GM10847 (cell line): ENCODE data around the gene POTEC.
"Not testable (repeated sequence)": the region's sequence is repeated elsewhere in the genome, so short reads cannot be mapped to it uniquely, and the experiment has no call there.

Experiments
- POLR2A ChIP-seq: IDR thresholded peaks from 2 replicates; pipeline ENCODE4 v1.6.1; 2011; ENCODE audit not compliant: insufficient read length; ENCODE audit errors: extremely low read depth

Gene POTEC

DNA sequence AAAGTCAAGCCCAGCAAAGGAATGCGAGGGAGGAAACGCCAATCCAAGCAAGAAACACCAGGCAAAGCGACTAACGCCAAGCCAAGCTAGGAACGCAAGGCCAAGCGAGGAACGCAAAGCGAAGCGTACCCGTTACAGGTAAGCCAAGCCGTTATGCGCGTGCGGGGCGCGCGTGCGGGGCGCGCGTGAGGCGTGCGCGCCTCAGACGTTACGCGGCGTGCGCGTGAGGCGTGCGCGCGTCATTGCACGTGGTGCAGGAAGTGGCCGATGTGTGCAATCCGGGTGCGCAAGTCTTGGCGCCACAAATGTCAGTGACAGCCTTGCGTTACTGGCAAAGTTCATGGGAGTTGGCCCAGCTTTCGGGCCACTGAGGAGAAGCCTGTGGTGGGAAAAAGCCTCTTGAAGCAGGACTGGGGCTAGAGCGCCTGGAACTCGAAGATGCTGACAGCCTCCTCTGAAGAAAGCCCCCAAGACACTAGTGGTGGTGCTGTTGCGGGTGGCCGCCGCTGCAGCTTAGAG is at the start of gene POTEC:
Gene POTEC (minus strand): TSS at position 155 of the 519 bp plus-strand sequence. CDS start 454 bp downstream, outside the sequence.
- TF ChIP-seq POLR2A = not testable (repeated sequence)

DNA sequence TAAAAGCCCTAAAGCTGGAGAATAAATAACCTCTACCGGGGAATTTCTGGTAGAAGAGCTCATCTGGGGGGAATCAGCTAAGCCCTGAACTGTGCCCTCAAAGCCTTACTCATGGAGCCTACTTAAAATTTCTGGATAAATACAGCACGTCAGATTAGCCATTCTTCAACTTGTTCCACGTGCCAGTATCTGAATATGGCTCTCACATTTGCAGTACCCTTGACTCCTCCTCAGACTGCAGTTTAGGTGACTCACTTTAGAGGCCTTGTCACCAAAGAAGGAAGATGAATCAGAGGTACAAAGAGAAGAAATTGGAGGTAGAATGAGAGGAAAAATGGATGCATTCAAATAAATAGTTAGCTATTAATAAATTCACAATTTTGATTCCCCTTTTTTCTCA is 34.6 kb upstream of the POTEC start:
- TF ChIP-seq POLR2A = no peak
